AML-193 (cell line): ENCODE data around the gene MEGF6.
A peak's percentile ranks its signal among the peaks of the same experiment; 100 is the strongest.

ENCODE experiments used
- DNase-seq, 2 experiments: peaks; one replicate each; lab custom pipeline; 2025; lab: John Stamatoyannopoulos, UW

The MEGF6 gene

GRCh38 chr1:3521426-3521825 lies 89.9 kb downstream of the MEGF6 start:
- no peak for DNase-seq

DNA sequence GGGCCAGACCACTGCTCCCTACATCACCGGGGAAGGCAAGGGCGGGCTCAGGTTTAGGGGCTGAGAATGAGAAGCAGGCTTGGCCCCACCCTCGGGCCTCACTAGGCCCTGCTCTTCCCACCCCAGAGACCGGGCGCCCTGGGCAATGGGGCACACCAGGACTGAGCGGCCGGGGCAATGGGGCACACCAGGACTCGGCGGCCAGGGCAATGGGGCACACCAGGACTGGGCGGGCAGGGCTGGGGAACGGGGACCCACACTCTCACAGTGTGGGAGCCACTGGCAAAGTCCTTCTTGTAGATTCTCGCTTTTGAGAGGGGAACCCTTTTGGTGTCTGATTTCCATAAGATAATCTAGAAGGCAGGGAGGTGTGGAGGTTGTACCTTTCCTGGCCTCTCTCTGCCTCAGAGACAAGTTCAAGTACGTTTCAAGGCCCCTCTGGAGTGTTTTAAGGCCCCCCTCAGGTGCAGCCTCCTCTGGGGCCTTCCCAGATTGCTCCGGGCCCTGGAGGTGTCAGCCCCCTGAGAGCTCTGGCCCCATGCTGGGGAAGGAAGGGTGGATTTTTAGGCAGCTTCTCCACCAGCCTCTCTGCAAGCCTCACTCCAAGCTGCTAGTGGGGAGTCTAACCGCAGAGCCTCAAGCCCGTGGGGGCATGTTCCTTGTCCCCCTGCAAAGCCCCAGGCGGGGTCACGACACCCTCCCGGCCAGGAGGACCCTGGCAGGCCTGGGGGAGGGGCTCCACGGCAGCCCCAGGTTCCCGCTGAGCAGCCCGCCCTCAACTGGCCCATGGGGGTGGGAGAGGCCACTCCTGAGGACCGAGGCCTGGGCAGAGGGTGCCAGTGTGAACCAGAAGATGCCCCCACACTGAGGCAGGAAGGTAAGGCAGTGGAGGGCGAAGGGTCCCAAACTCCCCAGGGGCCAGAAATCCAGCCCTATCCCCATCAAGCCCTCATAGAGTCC lies 90.6 kb downstream of the MEGF6 start:
- DNase-seq, result no peak

DNA sequence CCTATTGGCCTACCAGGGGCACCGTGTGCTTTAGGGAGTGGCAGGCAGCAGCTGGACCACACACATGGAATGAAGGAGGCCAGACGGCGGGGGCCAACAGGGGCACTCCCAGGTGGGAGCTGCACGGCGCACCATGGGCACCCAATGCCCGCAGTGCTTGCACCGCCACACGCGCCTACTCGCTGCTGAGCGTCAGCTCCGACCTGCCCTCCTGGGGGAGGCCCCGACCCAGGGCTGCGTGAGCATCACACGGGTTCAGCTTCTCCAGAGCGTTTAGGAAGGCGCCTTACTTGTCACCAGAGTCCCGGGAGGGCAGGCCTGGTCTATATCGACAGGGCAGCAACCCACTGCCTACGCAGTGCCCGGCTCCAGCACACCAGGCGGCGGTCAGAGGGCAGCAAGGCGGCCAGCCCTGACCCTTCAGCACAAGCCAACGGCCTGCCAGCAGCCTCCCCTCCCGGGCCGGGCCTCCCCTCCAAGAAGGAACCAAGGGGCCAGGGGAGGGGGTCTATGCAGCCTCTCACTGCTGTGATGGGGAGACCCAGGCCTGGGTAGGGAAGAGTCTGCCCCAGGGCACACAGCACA lies 91.9 kb downstream of the MEGF6 start:
- no peak for DNase-seq

GRCh38 chr1:3518756-3519155 lies 92.6 kb downstream of the MEGF6 start:
- no peak for DNase-seq

- DNase-seq, result no peak
Measured at GRCh38 chr1:3518256-3518655, 93.1 kb downstream of the MEGF6 start.

DNA sequence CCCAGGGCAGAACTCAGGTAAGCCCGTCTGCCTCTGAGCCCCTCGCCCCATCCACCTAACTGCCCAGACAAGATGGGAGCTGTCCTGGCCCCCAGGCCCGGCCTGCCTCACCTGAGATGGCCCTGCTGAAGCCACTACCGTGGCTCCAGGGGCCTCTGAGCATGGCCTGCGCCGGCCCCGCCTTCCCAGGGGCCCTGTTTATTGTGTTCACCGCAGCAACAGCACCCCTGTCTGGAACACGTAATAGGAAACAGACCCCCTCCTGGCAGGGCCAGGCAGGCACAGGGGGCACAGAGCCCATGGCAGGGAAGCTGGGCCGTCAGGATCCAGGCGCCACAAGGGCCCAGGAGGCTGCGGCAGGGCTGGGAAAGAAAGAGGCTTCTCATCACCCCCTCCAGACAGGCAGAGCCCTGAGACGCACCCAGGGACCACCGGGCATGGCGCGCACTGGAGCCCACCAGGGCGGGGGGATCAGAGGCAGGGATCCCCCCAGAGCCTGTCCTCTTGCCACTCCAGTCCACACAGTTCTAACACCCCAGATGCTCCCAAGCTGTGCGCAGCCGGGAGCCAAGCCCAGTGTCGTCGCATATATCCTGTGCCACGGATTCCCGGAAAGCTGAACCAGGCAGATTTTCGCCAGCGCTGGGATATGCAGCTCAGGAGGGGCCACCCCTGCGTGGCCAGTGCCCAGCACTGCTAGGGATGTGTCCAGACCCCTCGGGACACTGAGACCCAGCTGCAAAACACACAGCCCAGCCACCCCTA lies 94.2 kb downstream of the MEGF6 start:
- DNase-seq, result no peak

DNA sequence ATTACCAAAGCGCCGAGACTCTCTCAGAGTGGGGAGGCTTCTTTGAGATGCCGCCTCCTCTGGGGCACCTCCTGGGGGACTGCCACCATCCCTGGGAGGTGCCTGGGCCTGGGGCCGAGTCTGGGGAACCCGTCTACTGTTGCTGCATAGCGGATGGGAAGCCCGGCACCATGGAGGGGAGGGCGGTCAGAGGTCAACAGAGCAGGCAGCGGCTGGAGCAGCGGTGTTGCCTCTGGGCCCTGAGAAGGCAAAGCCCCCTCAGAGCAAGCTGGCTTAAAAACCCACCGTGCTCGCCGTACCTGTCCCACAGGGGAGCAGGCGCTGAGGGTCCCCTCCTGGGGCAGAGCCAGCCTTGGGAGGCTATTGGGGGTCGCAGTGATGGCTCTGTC lies 94.8 kb downstream of the MEGF6 start:
- DNase-seq, result no peak

DNA sequence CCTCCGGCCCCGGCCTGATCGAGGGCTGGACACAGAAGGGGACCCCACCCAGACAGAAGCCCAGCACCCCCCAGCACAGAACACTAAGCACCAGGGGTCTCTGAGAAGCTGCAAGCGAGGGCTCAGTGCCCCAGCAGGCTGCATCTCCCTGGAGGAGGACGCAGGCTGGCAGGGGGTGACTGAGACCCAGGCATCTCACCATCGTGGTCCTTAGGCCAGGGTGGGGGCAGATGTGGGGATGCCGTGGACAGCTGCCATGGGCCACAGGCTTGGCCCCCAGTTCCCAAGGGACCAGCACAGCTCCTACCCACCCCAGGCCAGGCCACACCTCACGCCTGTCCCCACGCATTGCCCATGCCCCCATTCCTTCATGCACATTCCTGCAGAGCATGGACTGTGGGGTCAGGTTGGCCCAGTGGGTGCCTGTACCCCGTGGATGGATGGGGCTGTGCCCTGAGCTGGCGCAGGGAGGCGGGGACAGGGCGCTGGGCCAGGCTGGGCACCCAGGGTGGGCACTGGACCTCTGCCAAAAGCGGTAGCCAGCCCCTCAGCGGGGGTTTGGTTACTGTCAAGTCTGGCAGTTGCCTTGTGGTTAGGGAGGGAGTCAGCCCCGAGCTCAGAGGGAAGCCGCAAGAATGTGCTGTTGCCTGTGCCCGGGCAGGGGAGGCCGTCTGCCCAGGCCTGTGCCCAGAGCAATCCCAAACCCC lies 95.4 kb downstream of the MEGF6 start:
- DNase-seq, result peak; percentile 8 to 22

GRCh38 chr1:3515272-3515671 lies 96.0 kb downstream of the MEGF6 start:
- DNase-seq, result no peak

DNA sequence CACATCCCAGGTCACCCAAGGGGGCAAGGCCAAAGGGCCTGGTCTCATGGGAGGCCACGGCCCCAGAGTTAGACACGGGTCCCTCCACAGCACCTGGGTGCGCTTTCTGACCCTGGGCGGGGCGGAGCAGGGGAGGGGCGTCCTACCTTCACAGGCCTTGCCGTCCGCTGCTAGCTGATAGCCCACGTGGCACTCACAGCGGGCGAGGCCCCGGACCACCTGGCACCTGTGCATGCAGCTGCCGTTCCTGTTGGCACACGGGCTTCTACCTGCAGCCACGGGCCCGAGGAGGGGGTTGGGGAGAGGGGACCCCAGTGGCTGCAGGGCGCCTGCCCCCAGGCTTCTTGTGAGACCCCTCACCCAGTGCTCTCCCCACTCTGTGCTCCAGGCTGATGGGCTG lies 96.9 kb downstream of the MEGF6 start:
- no peak for DNase-seq

DNA sequence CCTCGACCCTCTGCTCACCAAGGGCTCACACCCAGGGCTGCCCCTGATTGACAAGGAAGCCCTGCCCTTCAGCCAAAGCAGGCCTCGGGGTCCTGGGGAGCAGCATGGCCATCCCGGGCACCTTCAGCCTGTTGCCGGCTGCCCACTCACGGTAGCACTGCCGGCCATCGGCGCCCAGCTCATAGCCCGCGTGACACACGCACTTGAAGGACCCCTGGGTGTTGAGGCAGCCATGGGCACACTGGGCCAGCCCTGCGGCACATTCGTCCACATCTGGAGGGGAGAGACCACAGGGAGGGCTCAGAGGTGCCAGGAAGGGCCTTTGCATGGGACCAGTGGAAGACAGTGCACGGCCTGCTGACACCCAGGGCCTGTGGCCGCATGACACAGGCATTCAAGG lies 99.5 kb downstream of the MEGF6 start:
- no peak for DNase-seq

DNA sequence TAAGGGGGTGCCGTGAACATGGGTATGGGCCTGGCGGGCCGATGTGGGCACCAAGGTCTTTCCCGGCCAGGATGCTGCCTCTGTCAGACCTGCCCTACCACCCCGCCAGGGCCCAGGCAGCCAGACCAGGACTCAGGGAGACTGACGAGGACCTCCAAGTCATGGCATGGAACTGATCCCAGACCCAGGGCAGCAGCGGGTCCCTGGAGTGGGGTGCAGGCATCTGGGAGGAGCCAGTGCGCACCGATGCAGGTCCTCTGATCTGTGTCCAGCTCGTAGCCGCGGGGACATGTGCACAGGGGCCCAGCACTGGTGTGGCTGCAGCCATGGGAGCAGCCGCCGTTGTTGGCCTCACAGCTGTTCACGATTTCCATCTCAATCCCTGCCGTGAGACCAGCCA lies 100.0 kb downstream of the MEGF6 start:
- no peak for DNase-seq

- no peak for DNase-seq
Measured at GRCh38 chr1:3510956-3511250, 100.4 kb downstream of the MEGF6 start.

DNA sequence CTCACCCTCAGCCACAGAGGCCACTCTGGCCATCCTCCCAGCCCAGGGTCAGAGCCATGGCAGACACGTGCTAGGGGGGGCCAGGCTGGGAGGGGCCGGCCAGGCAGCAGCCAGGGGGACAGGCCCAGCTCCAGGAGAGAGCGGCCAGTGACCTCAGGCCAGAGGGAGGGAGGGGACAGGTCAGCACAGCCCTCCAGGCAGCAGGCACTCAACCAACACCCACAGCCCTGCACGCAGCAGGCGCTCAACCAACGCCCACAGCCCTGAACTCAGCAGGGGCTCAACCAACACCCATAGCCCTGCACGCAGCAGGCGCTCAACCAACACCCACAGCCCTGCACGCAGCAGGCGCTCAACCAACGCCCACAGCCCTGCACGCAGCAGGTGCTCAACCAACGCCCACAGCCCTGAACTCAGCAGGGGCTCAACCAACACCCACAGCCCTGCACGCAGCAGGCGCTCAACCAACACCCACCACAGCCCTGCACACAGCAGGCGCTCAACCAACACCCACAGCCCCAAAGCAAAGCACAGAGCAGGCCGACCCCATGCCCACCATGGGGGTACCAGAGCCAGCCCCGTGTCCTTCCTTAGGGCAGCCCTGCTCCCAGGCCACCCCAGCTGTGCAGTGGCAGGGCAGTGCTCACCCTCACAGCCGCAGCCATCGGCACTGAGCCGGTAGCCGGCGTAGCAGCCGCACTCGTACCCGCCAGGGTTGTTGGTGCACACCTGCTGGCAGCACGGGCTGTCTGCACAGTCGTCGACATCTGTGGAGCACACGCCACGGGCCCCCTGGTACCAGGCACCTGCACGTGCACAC lies 101.0 kb downstream of the MEGF6 start:
- DNase-seq, result no peak

GRCh38 chr1:3509721-3510120 lies 101.6 kb downstream of the MEGF6 start:
- no peak for DNase-seq

DNA sequence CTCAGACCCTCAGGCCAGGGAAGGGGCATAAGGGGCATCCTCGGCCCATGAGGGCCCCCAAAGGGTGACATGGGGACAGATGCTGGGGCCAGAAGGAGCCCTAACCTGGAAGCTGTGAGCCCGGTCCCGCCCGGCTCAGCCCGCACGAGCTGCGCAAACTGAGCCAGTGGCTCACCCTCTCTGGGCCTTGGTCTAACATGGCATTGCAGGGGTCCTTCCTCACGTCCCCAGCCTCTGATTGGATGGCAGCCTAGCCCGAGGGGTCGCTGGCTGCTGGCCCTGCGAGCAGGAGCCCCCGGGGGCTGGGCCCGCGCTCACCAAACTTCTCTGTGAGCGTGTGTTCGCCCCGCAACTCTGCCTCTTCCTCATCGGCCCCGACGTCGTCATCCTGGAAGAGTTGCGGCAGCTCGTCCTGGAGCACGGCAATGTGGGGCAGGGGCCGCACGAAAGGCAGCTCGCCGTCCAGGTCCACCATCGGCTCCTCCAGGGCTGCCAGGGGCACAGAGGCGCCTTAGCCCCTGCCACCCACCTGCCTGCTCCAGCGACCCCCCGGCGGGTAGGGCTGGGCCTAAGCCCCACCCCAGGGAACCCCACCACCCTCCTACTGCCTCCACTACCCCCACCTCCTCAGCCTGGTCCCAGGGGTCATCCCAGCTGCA lies 102.4 kb downstream of the MEGF6 start:
- DNase-seq, result no peak

GRCh38 chr1:3507636-3508275 lies 103.6 kb downstream of the MEGF6 start:
- DNase-seq, result no peak

GRCh38 chr1:3506943-3507342 lies 104.4 kb downstream of the MEGF6 start:
- no peak for DNase-seq

DNA sequence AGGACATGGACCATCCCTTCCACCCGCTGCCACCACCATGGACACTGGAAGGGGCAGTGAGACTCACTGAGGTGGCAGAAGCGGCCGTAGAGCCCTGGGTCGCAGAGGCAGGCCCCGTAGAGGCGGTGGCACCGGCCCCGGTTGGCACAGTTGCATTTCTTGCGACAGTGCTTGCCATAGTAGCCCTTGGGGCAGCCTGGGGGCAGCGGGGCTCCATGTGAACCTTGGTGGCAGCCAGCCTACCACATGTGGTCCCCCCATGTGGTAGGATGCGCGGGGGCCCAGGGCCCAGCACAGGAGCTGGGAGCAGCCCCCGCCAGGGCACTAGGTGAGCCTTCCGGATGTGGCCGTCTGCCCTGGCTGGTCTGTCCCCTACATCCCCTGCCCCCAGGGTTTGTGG lies 105.3 kb downstream of the MEGF6 start:
- no peak for DNase-seq

DNA sequence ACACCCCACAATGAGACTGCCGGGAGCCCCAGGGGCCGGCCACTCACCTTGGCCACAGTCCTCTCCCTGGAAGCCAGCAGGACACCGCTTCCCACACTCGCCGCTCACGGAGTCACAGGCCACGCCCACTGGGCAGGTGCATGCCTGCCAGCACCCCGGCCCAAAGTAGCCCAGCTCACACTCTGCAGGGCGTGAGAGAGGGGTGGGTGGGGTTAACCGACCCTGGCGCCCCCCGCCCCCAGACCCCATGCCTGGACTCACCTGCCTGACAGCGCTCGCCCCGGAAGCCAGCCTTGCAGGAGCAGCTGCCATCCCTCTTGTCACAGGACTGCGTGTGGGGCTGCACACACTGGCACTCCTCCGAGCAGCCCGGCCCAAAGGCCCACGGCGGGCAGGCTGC lies 106.1 kb downstream of the MEGF6 start:
- no peak for DNase-seq

- DNase-seq, result no peak
Measured at GRCh38 chr1:3504822-3505153, 106.5 kb downstream of the MEGF6 start.
